ENCODE measurements around the gene PDXP. TPM values are rescaled to one million over a fixed set of nuclear protein-coding genes. Genes with fewer than 3 reads are reported as not detected.

PDXP gene
- total and polyA plus RNA-seq, 2 experiments from 2014 or later = 15.0 to 55.6 TPM

DNA sequence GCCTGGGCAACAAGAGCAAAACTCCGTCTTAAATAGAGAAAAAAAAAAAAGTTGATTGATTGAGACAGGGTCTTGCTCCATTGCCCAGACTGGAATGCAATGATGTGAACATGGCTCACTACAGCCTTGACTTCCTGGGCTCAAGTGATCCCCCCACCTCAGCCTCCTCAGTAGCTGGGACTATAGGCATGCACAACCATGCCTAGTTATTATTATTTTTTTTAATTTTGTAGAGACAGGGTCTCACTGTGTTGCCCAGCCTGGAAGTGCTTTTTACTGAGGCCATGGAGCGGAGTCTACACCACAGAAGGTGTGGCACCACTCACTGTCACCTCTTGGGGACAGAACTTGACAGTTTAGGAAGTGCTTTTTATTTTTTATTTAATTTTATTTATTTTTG is 56.1 kb downstream of the PDXP start:
- Histone ChIP-seq H3K9me2 (ENCODE audit: insufficient read depth) (no peaks in the 10 kb centered on the region), H4K20me1 (replicated peaks; ENCODE audit: insufficient read depth) (no peaks in the 10 kb centered on the region; the same call in 1 of the 2 replicates), H3F3A (replicated peaks; ENCODE audit: low read depth) (no peaks in the 10 kb centered on the region), H3K79me2 (replicated peaks; ENCODE audit: insufficient read depth) (no peaks in the 10 kb centered on the region), H2AFZ (no peak overlapping the region), H3K27me3 (ENCODE audit: insufficient read depth) (no peaks in the 10 kb centered on the region), H3K4me3 (no peak overlapping the region), H3K4me1 (ENCODE audit: insufficient read depth) (no peaks in the 10 kb centered on the region), H3K27ac (ENCODE audit: low read depth) (no peak overlapping the region), H3K36me3 (ENCODE audit: insufficient read depth) (peaks cover 4% of the 10 kb centered on the region; the same call in 1 of the 2 replicates), H3K4me2 (no peak overlapping the region)
- no peaks in the 10 kb centered on the region for H3K9me3 Mint-ChIP-seq
- H3K4me3 Mint-ChIP-seq = no peak overlapping the region
- TF ChIP-seq EZH2phosphoT487 (IDR thresholded peaks at IDR 0.05; ENCODE audit: unreplicated experiment) (no peak), CTCF (conservative IDR thresholded peaks at IDR 0.05; ENCODE audit: low read depth in 2 of 2) (no peak), ETS1 (IDR thresholded peaks at IDR 0.05) (no peak), POLR2AphosphoS5 (IDR thresholded peaks at IDR 0.05; ENCODE audit: low read depth) (no peak), NANOG (IDR thresholded peaks at IDR 0.05; ENCODE audit: borderline replicate concordance) (no peak), EZH2 (IDR thresholded peaks at IDR 0.05; ENCODE audit: low read depth, unreplicated experiment) (no peak), STAT1 (IDR thresholded peaks at IDR 0.05; ENCODE audit: unreplicated experiment) (no peak), CREB1 (CRISPR knock-in tag; IDR thresholded peaks at IDR 0.05; ENCODE audit: low read depth) (no peak), ZNF331 (CRISPR knock-in tag; IDR thresholded peaks at IDR 0.05; ENCODE audit: low read depth) (no peak), ZNF114 (CRISPR knock-in tag; IDR thresholded peaks at IDR 0.05) (no peak), JUNB (IDR thresholded peaks at IDR 0.05; ENCODE audit: unreplicated experiment) (no peak)
- TF ChIP-seq, protein P1, sequence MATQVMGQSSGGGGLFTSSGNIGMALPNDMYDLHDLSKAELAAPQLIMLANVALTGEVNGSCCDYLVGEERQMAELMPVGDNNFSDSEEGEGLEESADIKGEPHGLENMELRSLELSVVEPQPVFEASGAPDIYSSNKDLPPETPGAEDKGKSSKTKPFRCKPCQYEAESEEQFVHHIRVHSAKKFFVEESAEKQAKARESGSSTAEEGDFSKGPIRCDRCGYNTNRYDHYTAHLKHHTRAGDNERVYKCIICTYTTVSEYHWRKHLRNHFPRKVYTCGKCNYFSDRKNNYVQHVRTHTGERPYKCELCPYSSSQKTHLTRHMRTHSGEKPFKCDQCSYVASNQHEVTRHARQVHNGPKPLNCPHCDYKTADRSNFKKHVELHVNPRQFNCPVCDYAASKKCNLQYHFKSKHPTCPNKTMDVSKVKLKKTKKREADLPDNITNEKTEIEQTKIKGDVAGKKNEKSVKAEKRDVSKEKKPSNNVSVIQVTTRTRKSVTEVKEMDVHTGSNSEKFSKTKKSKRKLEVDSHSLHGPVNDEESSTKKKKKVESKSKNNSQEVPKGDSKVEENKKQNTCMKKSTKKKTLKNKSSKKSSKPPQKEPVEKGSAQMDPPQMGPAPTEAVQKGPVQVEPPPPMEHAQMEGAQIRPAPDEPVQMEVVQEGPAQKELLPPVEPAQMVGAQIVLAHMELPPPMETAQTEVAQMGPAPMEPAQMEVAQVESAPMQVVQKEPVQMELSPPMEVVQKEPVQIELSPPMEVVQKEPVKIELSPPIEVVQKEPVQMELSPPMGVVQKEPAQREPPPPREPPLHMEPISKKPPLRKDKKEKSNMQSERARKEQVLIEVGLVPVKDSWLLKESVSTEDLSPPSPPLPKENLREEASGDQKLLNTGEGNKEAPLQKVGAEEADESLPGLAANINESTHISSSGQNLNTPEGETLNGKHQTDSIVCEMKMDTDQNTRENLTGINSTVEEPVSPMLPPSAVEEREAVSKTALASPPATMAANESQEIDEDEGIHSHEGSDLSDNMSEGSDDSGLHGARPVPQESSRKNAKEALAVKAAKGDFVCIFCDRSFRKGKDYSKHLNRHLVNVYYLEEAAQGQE (IDR thresholded peaks at IDR 0.05; ENCODE audit: unreplicated experiment) = no peak
- TF ChIP-seq, protein P2, sequence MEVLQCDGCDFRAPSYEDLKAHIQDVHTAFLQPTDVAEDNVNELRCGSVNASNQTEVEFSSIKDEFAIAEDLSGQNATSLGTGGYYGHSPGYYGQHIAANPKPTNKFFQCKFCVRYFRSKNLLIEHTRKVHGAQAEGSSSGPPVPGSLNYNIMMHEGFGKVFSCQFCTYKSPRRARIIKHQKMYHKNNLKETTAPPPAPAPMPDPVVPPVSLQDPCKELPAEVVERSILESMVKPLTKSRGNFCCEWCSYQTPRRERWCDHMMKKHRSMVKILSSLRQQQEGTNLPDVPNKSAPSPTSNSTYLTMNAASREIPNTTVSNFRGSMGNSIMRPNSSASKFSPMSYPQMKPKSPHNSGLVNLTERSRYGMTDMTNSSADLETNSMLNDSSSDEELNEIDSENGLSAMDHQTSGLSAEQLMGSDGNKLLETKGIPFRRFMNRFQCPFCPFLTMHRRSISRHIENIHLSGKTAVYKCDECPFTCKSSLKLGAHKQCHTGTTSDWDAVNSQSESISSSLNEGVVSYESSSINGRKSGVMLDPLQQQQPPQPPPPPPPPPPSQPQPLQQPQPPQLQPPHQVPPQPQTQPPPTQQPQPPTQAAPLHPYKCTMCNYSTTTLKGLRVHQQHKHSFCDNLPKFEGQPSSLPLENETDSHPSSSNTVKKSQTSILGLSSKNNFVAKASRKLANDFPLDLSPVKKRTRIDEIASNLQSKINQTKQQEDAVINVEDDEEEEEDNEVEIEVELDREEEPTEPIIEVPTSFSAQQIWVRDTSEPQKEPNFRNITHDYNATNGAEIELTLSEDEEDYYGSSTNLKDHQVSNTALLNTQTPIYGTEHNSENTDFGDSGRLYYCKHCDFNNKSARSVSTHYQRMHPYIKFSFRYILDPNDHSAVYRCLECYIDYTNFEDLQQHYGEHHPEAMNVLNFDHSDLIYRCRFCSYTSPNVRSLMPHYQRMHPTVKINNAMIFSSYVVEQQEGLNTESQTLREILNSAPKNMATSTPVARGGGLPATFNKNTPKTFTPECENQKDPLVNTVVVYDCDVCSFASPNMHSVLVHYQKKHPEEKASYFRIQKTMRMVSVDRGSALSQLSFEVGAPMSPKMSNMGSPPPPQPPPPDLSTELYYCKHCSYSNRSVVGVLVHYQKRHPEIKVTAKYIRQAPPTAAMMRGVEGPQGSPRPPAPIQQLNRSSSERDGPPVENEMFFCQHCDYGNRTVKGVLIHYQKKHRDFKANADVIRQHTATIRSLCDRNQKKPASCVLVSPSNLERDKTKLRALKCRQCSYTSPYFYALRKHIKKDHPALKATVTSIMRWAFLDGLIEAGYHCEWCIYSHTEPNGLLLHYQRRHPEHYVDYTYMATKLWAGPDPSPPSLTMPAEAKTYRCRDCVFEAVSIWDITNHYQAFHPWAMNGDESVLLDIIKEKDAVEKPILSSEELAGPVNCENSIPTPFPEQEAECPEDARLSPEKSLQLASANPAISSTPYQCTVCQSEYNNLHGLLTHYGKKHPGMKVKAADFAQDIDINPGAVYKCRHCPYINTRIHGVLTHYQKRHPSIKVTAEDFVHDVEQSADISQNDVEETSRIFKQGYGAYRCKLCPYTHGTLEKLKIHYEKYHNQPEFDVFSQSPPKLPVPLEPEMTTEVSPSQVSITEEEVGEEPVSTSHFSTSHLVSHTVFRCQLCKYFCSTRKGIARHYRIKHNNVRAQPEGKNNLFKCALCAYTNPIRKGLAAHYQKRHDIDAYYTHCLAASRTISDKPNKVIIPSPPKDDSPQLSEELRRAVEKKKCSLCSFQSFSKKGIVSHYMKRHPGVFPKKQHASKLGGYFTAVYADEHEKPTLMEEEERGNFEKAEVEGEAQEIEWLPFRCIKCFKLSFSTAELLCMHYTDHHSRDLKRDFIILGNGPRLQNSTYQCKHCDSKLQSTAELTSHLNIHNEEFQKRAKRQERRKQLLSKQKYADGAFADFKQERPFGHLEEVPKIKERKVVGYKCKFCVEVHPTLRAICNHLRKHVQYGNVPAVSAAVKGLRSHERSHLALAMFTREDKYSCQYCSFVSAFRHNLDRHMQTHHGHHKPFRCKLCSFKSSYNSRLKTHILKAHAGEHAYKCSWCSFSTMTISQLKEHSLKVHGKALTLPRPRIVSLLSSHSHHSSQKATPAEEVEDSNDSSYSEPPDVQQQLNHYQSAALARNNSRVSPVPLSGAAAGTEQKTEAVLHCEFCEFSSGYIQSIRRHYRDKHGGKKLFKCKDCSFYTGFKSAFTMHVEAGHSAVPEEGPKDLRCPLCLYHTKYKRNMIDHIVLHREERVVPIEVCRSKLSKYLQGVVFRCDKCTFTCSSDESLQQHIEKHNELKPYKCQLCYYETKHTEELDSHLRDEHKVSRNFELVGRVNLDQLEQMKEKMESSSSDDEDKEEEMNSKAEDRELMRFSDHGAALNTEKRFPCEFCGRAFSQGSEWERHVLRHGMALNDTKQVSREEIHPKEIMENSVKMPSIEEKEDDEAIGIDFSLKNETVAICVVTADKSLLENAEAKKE (CRISPR knock-in tag; IDR thresholded peaks at IDR 0.05) = no peak
- peaks cover 4% of the 10 kb centered on the region for H3K4me1 Mint-ChIP-seq
- no peak overlapping the region for H3K27ac Mint-ChIP-seq
- ATAC-seq (no peak), DNase-seq (ENCODE audit: low spot score) (no peak)
- peaks cover 14% of the 10 kb centered on the region for H3K27me3 Mint-ChIP-seq (ENCODE audit: insufficient read depth, low read depth, poor library complexity)
- peaks cover 47% of the 10 kb centered on the region for H3K36me3 Mint-ChIP-seq (ENCODE audit: low read depth)

Data from GM23338 (cell line).